GM20431 (cell line): ENCODE data around the gene PEX10.

Experiments
- in situ Hi-C: fragments of 300-500 bp; cut with MseI, MboI; formaldehyde crosslinking; loops from one replicate; pipeline ENCODE4 v1.15.0; 2020; ENCODE audit warnings: low sequenced_read_pairs; ENCODE audit not compliant: unreplicated experiment

PEX10 gene

GRCh38 chr1:2427976-2428375, 15.6 kb upstream of the PEX10 start:
- in situ Hi-C loops = no loop called here

DNA sequence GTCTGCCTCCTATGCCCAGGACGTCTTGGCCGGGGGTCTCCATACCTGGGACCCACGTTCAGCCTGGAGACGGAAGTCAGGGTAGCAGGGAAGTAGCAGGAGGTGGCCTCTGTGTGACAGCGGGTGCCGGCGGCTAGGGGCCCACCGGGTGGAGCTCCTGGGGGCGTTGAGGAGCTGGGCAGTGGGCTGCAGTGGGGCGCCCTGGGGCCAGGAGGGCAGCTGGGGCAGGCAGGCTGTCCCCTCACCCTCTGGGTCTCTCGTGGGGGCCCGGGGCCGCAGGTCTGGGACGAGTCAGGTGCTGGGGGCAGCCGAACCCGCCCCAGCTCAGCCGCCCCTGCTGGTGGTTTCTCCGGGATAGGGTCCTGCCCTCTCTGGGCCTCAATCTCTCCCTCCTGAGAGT, 14.7 kb upstream of the PEX10 start:
- in situ Hi-C loops = no loop called here

DNA sequence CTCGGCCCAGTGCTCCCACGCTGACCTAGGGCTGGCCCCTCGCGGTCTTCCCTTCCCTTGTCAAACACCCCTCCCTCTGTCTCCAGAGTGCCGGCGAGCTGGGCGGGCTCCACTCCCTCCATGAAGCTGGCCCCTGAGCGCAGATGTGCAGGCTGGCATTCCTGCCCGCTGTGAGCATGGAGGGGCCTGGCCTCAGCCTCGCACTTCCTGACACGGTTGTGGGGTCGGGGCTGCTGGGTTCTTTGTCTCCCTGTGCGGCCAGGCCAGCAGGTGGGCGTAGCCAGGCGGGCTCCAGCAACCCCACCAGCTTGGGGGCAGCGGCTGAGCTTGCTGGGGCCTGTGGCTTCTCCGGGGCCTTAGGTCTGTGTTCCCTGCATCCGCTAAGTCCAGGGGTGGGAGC, 14.2 kb upstream of the PEX10 start:
- in situ Hi-C loops = no loop called here

DNA sequence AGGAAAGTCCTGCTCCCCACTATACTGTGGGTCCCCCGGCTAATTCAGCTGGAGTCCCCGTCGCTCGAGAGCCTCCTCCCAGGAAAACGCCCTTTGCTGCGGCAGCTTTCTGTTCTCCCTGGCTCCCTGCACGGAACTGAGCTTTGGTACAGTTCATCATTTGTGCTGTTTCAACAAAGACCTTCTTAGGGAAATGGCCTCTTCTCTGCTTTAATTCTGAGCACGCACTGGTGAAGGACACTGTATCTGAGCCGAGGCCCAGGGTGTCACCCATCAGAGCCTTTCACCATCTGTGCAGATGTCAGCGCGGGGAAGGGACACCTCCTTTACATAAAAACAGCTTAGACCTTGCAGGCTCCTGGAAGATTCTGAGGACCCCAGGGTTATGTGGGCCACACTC, 13.5 kb upstream of the PEX10 start:
- in situ Hi-C loops = no loop called here

- in situ Hi-C loops = no loop called here
These were observed 10.2 kb upstream of the PEX10 start for GRCh38 chr1:2422523-2422922.

DNA sequence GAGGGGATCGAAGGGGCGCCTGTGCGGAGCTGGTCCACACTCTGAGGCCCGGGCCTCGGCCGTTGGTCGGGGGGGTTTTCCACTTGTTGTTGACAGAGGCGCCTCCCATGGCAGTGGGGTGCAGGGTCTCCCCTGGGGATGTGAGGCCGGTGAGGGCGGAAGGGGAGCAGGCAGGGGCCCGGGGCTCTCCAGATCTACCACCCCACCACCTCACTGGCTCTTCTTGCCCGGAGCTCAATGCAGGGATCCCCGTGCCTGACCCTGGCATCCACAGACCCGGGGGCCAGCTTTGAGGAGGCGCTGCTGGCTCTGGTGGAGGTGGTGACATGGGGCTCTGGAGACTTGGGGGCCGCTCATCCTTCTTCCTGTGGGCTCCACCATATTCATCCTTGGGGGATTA, 7.1 kb upstream of the PEX10 start:
- in situ Hi-C loops = loop anchor here (10.0 kb wide), 1 partner anchor 125 kb away; no protein-coding TSS in a partner anchor

GRCh38 chr1:2418791-2419320, 6.5 kb upstream of the PEX10 start:
- in situ Hi-C loops = loop anchor here (10.0 kb wide), 1 partner anchor 126 kb away; no protein-coding TSS in a partner anchor

- in situ Hi-C loops = loop anchor here (10.0 kb wide), 1 partner anchor 127 kb away; no protein-coding TSS in a partner anchor
These were observed 5.5 kb upstream of the PEX10 start for GRCh38 chr1:2417833-2418225.

DNA sequence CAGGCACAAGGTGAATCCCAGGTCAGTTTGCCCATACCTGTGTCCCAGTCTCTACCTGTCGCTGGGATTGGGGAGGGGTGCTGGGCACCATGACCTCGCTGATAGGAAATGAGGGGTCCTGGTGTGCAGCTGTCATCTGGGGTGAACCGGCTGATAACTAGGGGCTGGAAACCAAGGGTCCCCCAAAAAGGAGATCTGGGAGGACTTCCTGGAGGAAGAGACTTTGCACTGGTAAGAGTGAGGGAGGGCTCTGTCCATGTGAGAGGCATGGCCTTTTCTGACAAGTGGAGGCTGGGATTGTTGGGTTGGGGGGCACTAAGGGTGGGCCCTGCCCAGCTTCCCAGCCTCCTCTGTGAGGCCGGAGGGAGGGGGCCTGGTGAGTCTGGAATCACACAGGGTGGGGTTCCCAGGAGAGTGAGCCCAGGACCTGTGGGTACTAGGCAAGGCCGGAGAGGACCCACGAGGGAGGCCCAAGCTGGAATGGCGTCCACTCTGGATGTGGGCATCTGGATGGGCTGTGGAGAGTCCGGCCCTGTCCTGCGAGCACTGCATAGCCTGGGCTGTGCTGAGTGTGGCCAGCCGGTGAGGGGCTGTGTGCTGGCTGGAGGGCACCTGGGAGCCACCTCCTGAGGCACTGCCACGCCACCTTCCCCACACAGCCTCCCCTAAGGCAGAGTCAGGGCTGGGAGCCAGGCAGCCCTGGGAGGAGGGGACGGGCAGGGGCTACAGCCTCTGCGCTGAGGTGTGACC, 4.9 kb upstream of the PEX10 start:
- in situ Hi-C loops = loop anchor here (10.0 kb wide), 1 partner anchor 128 kb away; no protein-coding TSS in a partner anchor

DNA sequence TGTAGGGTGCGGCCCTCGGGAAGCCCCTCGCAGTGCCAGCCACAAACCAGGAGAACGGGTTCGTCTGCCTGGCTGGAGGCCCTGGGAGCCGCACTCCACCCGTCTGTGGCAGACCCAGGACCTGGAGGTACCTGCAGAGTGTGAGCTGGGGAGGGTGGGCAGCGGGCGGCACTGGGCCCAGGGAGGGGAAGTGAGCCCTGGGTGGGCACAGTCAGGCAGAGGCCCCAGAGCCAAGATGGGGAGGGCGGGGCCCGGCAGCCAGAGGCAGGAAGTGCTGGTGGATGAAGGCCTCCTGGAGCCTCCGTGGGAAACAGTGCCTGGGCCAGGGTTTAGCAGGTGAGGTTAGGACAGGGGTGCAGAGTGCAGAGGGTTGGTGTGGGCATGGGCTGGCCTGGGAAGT, 4.0 kb upstream of the PEX10 start:
- in situ Hi-C loops = loop anchor here (10.0 kb wide), 1 partner anchor 128 kb away; no protein-coding TSS in a partner anchor

GRCh38 chr1:2415801-2416208, 3.4 kb upstream of the PEX10 start:
- in situ Hi-C loops = loop anchor here (10.0 kb wide), 1 partner anchor 129 kb away; no protein-coding TSS in a partner anchor

DNA sequence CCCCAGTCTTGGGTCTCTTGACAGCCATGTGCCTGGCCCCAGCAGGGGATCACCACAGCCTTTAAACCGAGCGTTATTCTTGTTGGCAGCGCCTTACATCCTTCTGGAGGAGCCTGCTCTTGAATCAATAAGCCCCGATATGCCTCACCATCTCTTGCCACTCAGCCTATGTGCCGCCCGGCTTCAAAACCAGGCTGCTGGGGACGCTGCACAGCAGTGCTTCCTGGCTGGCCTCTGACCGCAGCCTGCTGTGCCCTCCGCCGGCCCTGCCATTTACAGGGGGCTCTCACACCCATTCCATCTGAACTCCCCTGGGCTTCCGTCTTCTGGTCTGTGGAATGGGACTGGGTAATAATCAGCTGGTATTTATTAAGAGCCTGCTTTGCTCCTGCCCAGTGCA, 3.0 kb upstream of the PEX10 start:
- in situ Hi-C loops = loop anchor here (10.0 kb wide), 1 partner anchor 129 kb away; no protein-coding TSS in a partner anchor

DNA sequence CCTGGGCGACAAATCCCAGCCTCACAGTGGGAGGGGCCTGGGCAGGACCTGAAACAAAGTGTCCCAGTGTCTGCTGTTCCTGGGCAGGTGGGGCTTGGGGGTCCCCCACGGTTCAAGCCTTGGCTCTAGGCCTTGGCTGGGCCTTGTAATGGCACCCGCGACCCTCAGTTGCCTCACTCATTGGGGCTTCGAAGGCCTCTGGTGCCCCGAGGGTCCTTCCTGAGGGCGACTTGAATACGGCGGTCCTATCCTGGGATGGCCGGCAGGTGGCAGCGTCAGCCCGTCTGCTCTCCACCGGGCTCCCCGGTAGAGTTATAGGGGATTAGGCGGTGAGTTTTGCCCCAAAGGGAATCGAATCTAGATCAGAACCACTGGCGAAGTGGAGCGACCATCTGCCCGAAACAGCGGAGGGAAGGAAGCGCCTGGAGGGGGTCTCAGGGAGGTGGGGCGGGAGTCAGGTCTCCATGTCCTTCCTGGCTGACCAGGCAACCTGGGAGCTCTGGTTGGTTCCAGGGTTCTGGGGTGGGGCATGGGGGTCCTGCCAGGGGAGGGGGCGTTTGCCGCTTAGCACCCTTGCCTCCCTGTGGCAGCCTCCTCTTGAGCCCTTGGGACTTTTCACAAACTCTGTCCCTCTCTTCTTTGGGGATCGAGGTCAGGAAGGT, 2.1 kb upstream of the PEX10 start:
- in situ Hi-C loops = loop anchor here (10.0 kb wide), 1 partner anchor 130 kb away; no protein-coding TSS in a partner anchor

DNA sequence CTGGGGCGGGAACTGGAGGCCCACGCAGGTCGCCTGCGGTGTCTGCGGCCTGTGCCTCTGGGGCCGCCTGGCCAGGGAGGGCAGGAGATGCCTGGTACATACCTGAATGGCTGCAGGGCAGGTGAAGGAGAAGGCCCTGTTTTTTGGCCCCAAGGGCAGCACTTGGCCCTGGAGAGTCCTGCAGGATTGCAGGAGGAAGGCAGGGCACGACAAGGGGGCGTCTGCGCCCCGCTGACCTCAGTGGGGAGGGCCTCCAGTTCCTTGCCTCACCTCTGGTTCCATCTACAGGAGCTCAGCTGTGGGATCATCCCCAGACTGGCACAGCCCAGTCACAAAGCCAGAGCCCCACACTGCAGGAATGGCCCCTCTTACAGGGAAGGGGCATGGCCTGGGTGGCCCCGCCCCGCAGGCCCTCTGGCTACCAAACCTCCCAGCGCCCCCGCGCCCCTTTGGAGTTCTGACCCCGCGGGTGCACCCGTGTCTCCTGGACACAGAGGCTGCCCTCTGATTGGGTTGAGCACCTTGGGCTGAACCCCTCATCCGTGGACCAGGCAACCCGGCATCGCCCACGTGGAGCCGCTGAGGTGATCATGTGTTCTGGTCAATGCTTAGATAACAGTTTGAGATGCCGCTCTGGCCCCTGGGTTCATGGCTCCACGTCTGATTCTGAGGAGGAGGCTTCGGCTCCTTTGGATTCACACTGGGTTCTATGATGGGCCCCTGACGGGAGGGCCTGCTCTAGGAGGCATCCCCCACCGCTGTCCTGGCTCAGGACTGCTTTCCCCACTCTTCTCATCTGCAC, 1.3 kb upstream of the PEX10 start:
- in situ Hi-C loops = loop anchor here (10.0 kb wide), 1 partner anchor 131 kb away; no protein-coding TSS in a partner anchor

DNA sequence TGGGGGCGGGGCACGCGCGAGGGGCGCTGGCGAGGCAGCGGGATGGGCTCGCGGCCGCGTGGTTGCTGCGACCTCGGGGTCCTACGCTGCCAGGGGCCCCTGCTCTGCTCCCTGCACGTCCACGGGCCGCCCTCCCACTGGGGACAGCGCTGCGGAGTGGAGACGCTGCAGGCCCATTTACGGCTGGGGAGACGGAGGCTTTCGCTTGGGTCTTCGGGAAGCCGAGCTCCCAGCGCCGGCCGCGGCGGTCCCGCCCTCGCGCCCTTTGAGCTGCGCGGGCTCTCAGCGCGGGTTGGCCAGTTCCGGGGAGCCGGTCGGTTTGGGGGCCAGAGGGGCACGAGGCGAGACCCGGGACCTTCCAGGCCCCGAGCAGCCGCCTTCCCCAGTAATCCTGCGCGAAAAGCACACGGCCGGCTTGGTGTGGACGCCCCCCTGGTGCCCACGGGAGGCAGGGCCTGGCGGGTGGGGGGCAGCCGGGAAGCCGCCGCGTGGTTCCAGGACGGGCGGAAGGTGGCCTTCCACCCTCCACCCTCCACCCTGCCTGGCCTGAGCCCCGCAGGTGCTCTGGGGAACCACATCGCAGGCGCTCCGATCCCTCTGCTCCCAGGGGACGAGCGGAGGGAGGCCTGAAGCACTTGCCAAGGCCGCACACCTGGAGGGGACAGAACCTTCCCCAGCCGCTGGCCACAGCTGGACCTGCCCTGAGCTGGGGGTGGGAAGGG, 570 bp upstream of the PEX10 start:
- in situ Hi-C loops = loop anchor here (10.0 kb wide), 1 partner anchor 132 kb away; no protein-coding TSS in a partner anchor

DNA sequence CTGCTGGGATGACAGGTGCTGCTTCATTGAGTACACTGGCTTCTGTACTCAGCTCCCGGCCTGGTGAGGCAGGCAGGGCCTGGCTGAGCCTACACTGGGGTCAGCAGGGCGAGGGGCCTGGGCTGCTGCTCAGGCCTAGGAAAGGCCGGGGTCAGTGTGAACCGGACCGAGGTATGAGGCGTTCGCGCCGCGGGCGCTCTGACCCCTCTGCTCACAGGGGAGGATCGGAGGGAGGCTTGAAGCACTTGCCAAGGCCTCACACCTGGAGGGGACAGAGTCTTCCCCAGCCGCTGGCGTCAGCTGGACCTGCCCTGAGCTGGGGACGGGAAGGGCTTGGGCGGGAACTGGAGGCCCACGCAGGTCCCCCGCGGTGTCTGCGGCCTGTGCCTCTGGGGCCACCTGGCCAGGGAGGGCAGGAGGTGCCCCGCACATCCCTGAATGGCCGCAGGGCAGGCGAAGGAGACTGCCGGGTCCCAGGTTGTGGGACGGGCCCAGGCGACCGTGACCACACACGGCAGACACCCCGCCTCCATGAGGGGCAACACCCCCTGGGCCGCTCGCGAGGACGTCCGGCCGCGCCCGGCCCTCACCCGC, 466 bp downstream of the PEX10 start:
- in situ Hi-C loops = loop anchor here (10.0 kb wide), 1 partner anchor 133 kb away; no protein-coding TSS in a partner anchor

- in situ Hi-C loops = loop anchor here (10.0 kb wide), 1 partner anchor 135 kb away; no protein-coding TSS in a partner anchor
These were observed 2.6 kb downstream of the PEX10 start for GRCh38 chr1:2409745-2410144.

DNA sequence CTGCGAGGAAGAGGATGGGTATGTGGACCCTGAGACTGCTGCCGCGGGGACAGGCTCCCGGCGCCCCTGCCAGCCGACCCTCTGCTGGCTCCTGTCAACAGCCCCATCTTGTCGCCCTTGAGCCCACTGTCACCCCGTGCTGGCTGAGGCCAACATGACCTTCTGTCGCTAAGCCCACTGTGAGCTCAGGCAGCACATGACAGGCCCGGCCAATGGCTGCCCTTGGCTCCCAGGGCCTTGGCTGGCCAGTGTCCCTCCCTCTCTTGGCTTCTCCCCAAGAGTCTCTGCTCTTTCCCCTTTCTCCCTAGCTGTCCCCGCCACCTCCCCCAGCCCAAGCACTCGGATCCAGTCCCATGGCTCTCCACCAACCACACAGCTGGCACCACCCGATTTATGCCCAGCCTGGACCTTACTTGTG, 3.5 kb downstream of the PEX10 start:
- in situ Hi-C loops = no loop called here

DNA sequence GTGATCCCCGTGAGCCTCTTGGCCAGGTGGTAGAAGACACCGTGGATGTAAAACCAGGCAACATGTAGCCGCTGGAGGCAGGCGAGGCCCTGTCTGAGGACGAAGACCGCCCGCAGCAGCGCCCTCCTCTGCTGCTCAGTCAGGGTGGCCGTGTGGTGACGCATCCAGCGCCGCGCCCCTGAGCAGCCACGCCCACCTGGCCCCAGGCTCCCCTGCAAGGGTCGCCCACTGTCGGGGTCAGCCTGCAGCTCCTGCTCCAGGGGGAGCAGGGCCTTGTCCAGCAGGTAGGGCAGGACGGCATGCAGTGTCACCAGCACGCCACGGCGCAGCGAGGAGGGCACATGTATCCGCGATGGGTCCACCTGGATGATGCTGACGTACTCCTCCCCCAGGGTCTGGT, 3.9 kb downstream of the PEX10 start:
- in situ Hi-C loops = no loop called here
